HPDE6-E6E7 (cell line): ENCODE data around the gene STK40.

ENCODE experiments used
- DNase-seq: peaks from one replicate; pipeline ENCODE4 v3.0.0; 2011; ENCODE audit warnings: missing footprints; ENCODE audit errors: extremely low spot score

Gene STK40

GRCh38 chr1:36385410-36386264 lies at the start of gene STK40:
TSS of gene STK40 (minus strand) at chr1:36385924. CDS start at chr1:36361332, 24,592 bp downstream.
- peak; percentile 76 for DNase-seq

GRCh38 chr1:36433102-36433501 lies 47.4 kb upstream of the STK40 start:
- no peak for DNase-seq

GRCh38 chr1:36432616-36433015 lies 46.9 kb upstream of the STK40 start:
- no peak for DNase-seq

GRCh38 chr1:36425791-36426190 lies 40.1 kb upstream of the STK40 start:
- peak; percentile 64 for DNase-seq

GRCh38 chr1:36421649-36422048 lies 35.9 kb upstream of the STK40 start:
- DNase-seq: no peak

GRCh38 chr1:36420836-36421317 lies 35.2 kb upstream of the STK40 start:
- DNase-seq: peak; percentile 64

- no peak for DNase-seq
Measured at GRCh38 chr1:36420409-36420808, 34.7 kb upstream of the STK40 start.

- no peak for DNase-seq
Measured at GRCh38 chr1:36419569-36419968, 33.8 kb upstream of the STK40 start.

GRCh38 chr1:36419140-36419539 lies 33.4 kb upstream of the STK40 start:
- DNase-seq: no peak

- no peak for DNase-seq
Measured at GRCh38 chr1:36417931-36418330, 32.2 kb upstream of the STK40 start.

- DNase-seq: no peak
Measured at GRCh38 chr1:36415661-36416326, 30.1 kb upstream of the STK40 start.

GRCh38 chr1:36414384-36414783 lies 28.7 kb upstream of the STK40 start:
- DNase-seq: no peak

- DNase-seq: no peak
Measured at GRCh38 chr1:36411674-36412648, 26.2 kb upstream of the STK40 start.

GRCh38 chr1:36408479-36408878 lies 22.8 kb upstream of the STK40 start:
- DNase-seq: no peak

GRCh38 chr1:36406440-36406839 lies 20.7 kb upstream of the STK40 start:
- no peak for DNase-seq

GRCh38 chr1:36402504-36402890 lies 16.8 kb upstream of the STK40 start:
- DNase-seq: no peak

- DNase-seq: no peak
Measured at GRCh38 chr1:36401602-36402503, 16.1 kb upstream of the STK40 start.

- no peak for DNase-seq
Measured at GRCh38 chr1:36400825-36401601, 15.3 kb upstream of the STK40 start.

- DNase-seq: no peak
Measured at GRCh38 chr1:36400514-36400824, 14.7 kb upstream of the STK40 start.

GRCh38 chr1:36398370-36398977 lies 12.8 kb upstream of the STK40 start:
- no peak for DNase-seq
